HepG2 (cell line): ENCODE results near the gene SLU7. TPM values are rescaled to one million over a fixed set of nuclear protein-coding genes. Genes with fewer than 3 reads are reported as not detected.
A peak's percentile ranks its signal among the peaks of the same experiment; 100 is the strongest.

Experiments
- ETS1 ChIP-seq: sonication (generic); formaldehyde crosslinking; IDR thresholded peaks from 2 replicates; pipeline ENCODE4 v1.4.0; 2020; ENCODE audit warnings: missing genetic modification reagents
- HDAC1 ChIP-seq: sonication (generic); formaldehyde crosslinking; IDR thresholded peaks from 2 replicates; pipeline ENCODE4 v1.5.1; 2020; ENCODE audit warnings: mild to moderate bottlenecking, missing genetic modification reagents
- JUND ChIP-seq: sonication (generic); formaldehyde crosslinking; IDR thresholded peaks from 2 replicates; pipeline ENCODE4 v1.8.0; 2022; ENCODE audit warnings: mild to moderate bottlenecking, missing genetic modification reagents
- KLF12 ChIP-seq: sonication (generic); formaldehyde crosslinking; IDR thresholded peaks from 2 replicates; pipeline ENCODE4 v1.4.0; 2020; ENCODE audit warnings: missing genetic modification reagents, borderline replicate concordance
- MYC ChIP-seq: sonication (generic); formaldehyde crosslinking; IDR thresholded peaks from 2 replicates; pipeline ENCODE4 v1.9.0; 2021; ENCODE audit warnings: missing genetic modification reagents, borderline replicate concordance
- NR0B2 ChIP-seq: sonication (generic); formaldehyde crosslinking; IDR thresholded peaks from 2 replicates; pipeline ENCODE4 v1.4.0; 2020; ENCODE audit warnings: mild to moderate bottlenecking, missing genetic modification reagents
- PRDM10 ChIP-seq: sonication (generic); formaldehyde crosslinking; IDR thresholded peaks from 2 replicates; pipeline ENCODE4 v1.4.0; 2020; ENCODE audit warnings: low read depth, missing genetic modification reagents
- SIX1 ChIP-seq: sonication (generic); formaldehyde crosslinking; IDR thresholded peaks from 2 replicates; pipeline ENCODE4 v1.4.0; 2020; ENCODE audit warnings: missing genetic modification reagents, borderline replicate concordance
- ZNF138 ChIP-seq: sonication (generic); formaldehyde crosslinking; IDR thresholded peaks from 2 replicates; pipeline ENCODE4 v1.5.0; 2020; ENCODE audit warnings: mild to moderate bottlenecking, low read depth, missing genetic modification reagents
- ZNF530 ChIP-seq: sonication (generic); formaldehyde crosslinking; IDR thresholded peaks from 2 replicates; pipeline ENCODE4 v1.5.0; 2020; ENCODE audit warnings: low read depth, mild to moderate bottlenecking, missing genetic modification reagents
- ZNF598 ChIP-seq: sonication (generic); formaldehyde crosslinking; IDR thresholded peaks from 2 replicates; pipeline ENCODE4 v1.5.1; 2020; ENCODE audit warnings: mild to moderate bottlenecking, missing genetic modification reagents, borderline replicate concordance
- ZNF609 ChIP-seq: sonication (generic); formaldehyde crosslinking; IDR thresholded peaks from 2 replicates; pipeline ENCODE4 v1.4.0; 2020; ENCODE audit warnings: mild to moderate bottlenecking, missing genetic modification reagents, borderline replicate concordance
- ZNF720 ChIP-seq: sonication (generic); formaldehyde crosslinking; IDR thresholded peaks from 2 replicates; pipeline ENCODE4 v1.4.0; 2020; ENCODE audit warnings: missing genetic modification reagents
- ZNF772 ChIP-seq: sonication (generic); formaldehyde crosslinking; IDR thresholded peaks from 2 replicates; pipeline ENCODE4 v1.5.0; 2020; ENCODE audit warnings: mild to moderate bottlenecking, missing genetic modification reagents
- polyA plus RNA-seq, 8 experiments: library from polyadenylated mRNA; depleted of rRNA in 3 of 8; stranded (reverse) in 7 of 8; unstranded in 1 of 8; fragments of >200 nt; fragmentation: Illumina TruSeq in 4 of 8; extraction: Trizol in 4 of 8; gene quantifications; 2 replicates each; pipeline versions ENCODE4 v1.2.1 to v1.2.3, GENCODE V29; 2011 to 2016; ENCODE audit warnings: low read depth in 4 of 8, missing spikeins in 1 of 8, mixed read lengths in 1 of 8; ENCODE audit not compliant: insufficient read depth in 1 of 8
- total RNA-seq, 5 experiments: library from RNA; depleted of rRNA; stranded (reverse); fragments of >200 nt; fragmentation: Illumina TruSeq; extraction: Trizol; gene quantifications; 2 replicates each; pipeline ENCODE4 v1.2.3, GENCODE V29; 2016; ENCODE audit warnings: low read depth in 1 of 5
- TF ChIP-seq, protein P1 (sequence below): sonication (generic); formaldehyde crosslinking; conservative IDR thresholded peaks from 2 replicates; pipeline ENCODE4 v1.5.0; 2020; ENCODE audit warnings: missing genetic modification reagents

SLU7 gene
- total and polyA plus RNA-seq, 2 of the 13 experiments (the other 11 are each of a cell fraction or from before 2014, with no cell fraction given) = 24.0 to 39.2 TPM

GRCh38 chr5:160399402-160400353 lies 19.2 kb downstream of the SLU7 start, which contains the start of gene FAM200C (continued):
- TF ChIP-seq ZNF772 = peak; percentile 66; the same call in 1 of the 2 replicates
- no peak for TF ChIP-seq ETS1
- no peak for TF ChIP-seq KLF12 (CRISPR knock-in tag)
- no peak for TF ChIP-seq SIX1 (CRISPR knock-in tag)
- no peak for TF ChIP-seq PRDM10 (CRISPR knock-in tag)
- 0 out of 2 replicates have a peak, but pooled peaks have one; percentile 52 for TF ChIP-seq ZNF598 (CRISPR knock-in tag)
- peak; percentile 69; the same call in 1 of the 2 replicates for TF ChIP-seq HDAC1 (CRISPR knock-in tag)
- TF ChIP-seq MYC = peak; percentile 52; the same call in 1 of the 2 replicates
- no peak for TF ChIP-seq ZNF720 (CRISPR knock-in tag)
- no peak for TF ChIP-seq ZNF609 (CRISPR knock-in tag)
- no peak for TF ChIP-seq JUND (CRISPR knock-in tag)
- 0 out of 2 replicates have a peak, but pooled peaks have one; percentile 56 for TF ChIP-seq NR0B2 (CRISPR knock-in tag)
- no peak for TF ChIP-seq ZNF530 (CRISPR knock-in tag)
- TF ChIP-seq, protein P1, sequence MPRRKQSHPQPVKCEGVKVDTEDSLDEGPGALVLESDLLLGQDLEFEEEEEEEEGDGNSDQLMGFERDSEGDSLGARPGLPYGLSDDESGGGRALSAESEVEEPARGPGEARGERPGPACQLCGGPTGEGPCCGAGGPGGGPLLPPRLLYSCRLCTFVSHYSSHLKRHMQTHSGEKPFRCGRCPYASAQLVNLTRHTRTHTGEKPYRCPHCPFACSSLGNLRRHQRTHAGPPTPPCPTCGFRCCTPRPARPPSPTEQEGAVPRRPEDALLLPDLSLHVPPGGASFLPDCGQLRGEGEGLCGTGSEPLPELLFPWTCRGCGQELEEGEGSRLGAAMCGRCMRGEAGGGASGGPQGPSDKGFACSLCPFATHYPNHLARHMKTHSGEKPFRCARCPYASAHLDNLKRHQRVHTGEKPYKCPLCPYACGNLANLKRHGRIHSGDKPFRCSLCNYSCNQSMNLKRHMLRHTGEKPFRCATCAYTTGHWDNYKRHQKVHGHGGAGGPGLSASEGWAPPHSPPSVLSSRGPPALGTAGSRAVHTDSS = no peak
- TF ChIP-seq ZNF138 (CRISPR knock-in tag) = no peak; the same call in 1 of the 2 replicates
